Measurements from ENCODE around the gene ANKRD60.

- TF ChIP-seq EZH2phosphoT487 (IDR thresholded peaks at IDR 0.05; ENCODE audit: insufficient read depth, low read depth) (no peak), EZH2 (IDR thresholded peaks at IDR 0.05; ENCODE audit: insufficient read depth, poor library complexity, severe bottlenecking) (no peak)
Measured at GRCh38 chr20:58228103-58228483, 360 bp downstream of the ANKRD60 start.
